Measurements from ENCODE around the gene TNFSF11.

- TF ChIP-seq CTCF (IDR thresholded peaks at IDR 0.05; ENCODE audit: low read length) (no peak), EZH2 (IDR thresholded peaks at IDR 0.05; ENCODE audit: borderline replicate concordance, low read length) (no peak)
Measured at GRCh38 chr13:42603571-42603970, 29.6 kb downstream of the TNFSF11 start.

Data from OCI-LY1 (cell line).